Fibroblast of lung (primary cell): ENCODE measurements around the gene LRP1-AS. TPM values are rescaled to one million over a fixed set of nuclear protein-coding genes. Genes with fewer than 3 reads are reported as not detected.
A peak's percentile ranks its signal among the peaks of the same experiment; 100 is the strongest.

Experiments
- DNase-seq, 2 donors: peaks; one replicate each; pipeline versions ENCODE4 v3.0.0 to v3.0.0-alpha.2; 2010; ENCODE audit warnings: low read depth in 2 of 2
- H2AFZ ChIP-seq: 2 replicates; pipeline ENCODE4 v1.5.1; 2012; ENCODE audit warnings: low read length, control low read depth, inconsistent platforms
- H3K27ac ChIP-seq: 2 replicates; pipeline ENCODE4 v1.5.1; 2011; ENCODE audit warnings: low read length, control low read depth; ENCODE audit not compliant: insufficient read depth
- H3K27me3 ChIP-seq: 2 replicates; pipeline ENCODE4 v1.5.1; 2011; ENCODE audit warnings: mild to moderate bottlenecking, low read length; ENCODE audit not compliant: control insufficient read depth, insufficient read depth
- H3K36me3 ChIP-seq: 2 replicates; pipeline ENCODE4 v1.5.1; 2011; ENCODE audit warnings: low read length; ENCODE audit not compliant: control insufficient read depth, insufficient read depth
- H3K4me1 ChIP-seq: 2 replicates; pipeline ENCODE4 v1.5.1; 2011; ENCODE audit warnings: low read length; ENCODE audit not compliant: control insufficient read depth, insufficient read depth; ENCODE audit errors: extremely low read depth
- H3K4me2 ChIP-seq: 2 replicates; pipeline ENCODE4 v1.5.1; 2011; ENCODE audit warnings: low read length, control low read depth; ENCODE audit not compliant: insufficient read depth; ENCODE audit errors: extremely low read depth
- H3K4me3 ChIP-seq, 4 experiments: fragments of 200-600 bp in 1 of 4; sonication (generic) in 1 of 4; replicated peaks in 1 of 4; 2 replicates each; pipeline ENCODE4 v1.5.1; 2011 to 2016; ENCODE audit warnings: low read length in 4 of 4, low read depth in 3 of 4, mild to moderate bottlenecking in 3 of 4, control low read depth in 2 of 4, inconsistent platforms in 1 of 4, mixed read lengths in 1 of 4; ENCODE audit not compliant: insufficient read depth in 1 of 4; ENCODE audit errors: control extremely low read depth in 1 of 4
- H3K79me2 ChIP-seq: 2 replicates; pipeline ENCODE4 v1.5.1; 2012; ENCODE audit warnings: mild to moderate bottlenecking, low read length, inconsistent platforms; ENCODE audit not compliant: control insufficient read depth, insufficient read depth
- H3K9ac ChIP-seq: 2 replicates; pipeline ENCODE4 v1.5.1; 2011; ENCODE audit warnings: mild to moderate bottlenecking, low read length, control low read depth; ENCODE audit not compliant: insufficient read depth
- H3K9me3 ChIP-seq: 2 replicates; pipeline ENCODE4 v1.5.1; 2012; ENCODE audit warnings: low read depth, low read length; ENCODE audit not compliant: control insufficient read depth, insufficient read depth
- H4K20me1 ChIP-seq: 2 replicates; pipeline ENCODE4 v1.5.1; 2011; ENCODE audit warnings: low read length; ENCODE audit not compliant: control insufficient read depth, insufficient read depth; ENCODE audit errors: extremely low read depth
- CTCF ChIP-seq, 2 donors: IDR thresholded peaks in 1 of 2; conservative IDR thresholded peaks in 1 of 2; 1 replicate in 1 of 2; 2 replicates in 1 of 2; pipeline ENCODE4 v1.5.1; 2011 to 2012; ENCODE audit warnings: low read length in 2 of 2, control low read depth in 1 of 2, inconsistent platforms in 1 of 2, low read depth in 1 of 2, mild to moderate bottlenecking in 1 of 2
- EZH2 ChIP-seq: IDR thresholded peaks from 2 replicates; pipeline ENCODE4 v1.5.1; 2012; ENCODE audit warnings: low read length, control low read depth, mild to moderate bottlenecking; ENCODE audit errors: missing control alignments
- polyA minus RNA-seq: library from RNA; depleted of rRNA, polyadenylated mRNA; stranded (reverse); fragments of >200 nt; gene quantifications from 2 replicates; pipeline ENCODE4 v1.2.3, GENCODE V29; 2011; ENCODE audit warnings: low replicate concordance
- polyA plus RNA-seq, 2 donors: library from polyadenylated mRNA; depleted of rRNA in 1 of 2; stranded (reverse) in 1 of 2; unstranded in 1 of 2; fragments of >200 nt; gene quantifications; 2 replicates each; pipeline ENCODE4 v1.2.1, GENCODE V29; 2011 to 2012; ENCODE audit warnings: missing spikeins in 1 of 2
- total RNA-seq: library from RNA; depleted of rRNA; stranded (reverse); fragments of >200 nt; gene quantifications from 2 replicates; pipeline ENCODE4 v1.2.1, GENCODE V29; 2014

Gene LRP1-AS
- total RNA-seq (not detected in 2 replicates), polyA plus RNA-seq (not detected in 2 replicates), polyA minus RNA-seq (not detected in 2 replicates)
- not detected in 2 replicates for polyA plus RNA-seq (2012)

GRCh38 chr12:57146961-57147944, at the start of gene LRP1-AS:
TSS of gene LRP1-AS (minus strand) at chr12:57147619.
- H3K4me3 ChIP-seq: peak within 1 kb of the TSS in 1 of 4 experiments; percentile 2

GRCh38 chr12:57196956-57197355, 49.5 kb upstream of the LRP1-AS start:
- H3K4me3 ChIP-seq: no peak overlapping the region
- H3K4me1 ChIP-seq: no peaks in the 10 kb centered on the region
- DNase-seq: no peak
- no peaks in the 10 kb centered on the region for H3K9me3 ChIP-seq
- no peaks in the 10 kb centered on the region for H3K27me3 ChIP-seq
- TF ChIP-seq EZH2 (no peak), CTCF (conservative IDR thresholded peaks at IDR 0.05 in 1 of 2, IDR thresholded peaks at IDR 0.05 in 1 of 2; ENCODE audit: low read depth in 1 of 2, low read length in 2 of 2) (no peak)
- H3K79me2 ChIP-seq: no peaks in the 10 kb centered on the region
- H3K27ac ChIP-seq: no peak overlapping the region
- peaks cover 89% of the 10 kb centered on the region for H3K36me3 ChIP-seq
- no peak overlapping the region for H3K9ac ChIP-seq
- no peak overlapping the region for H3K4me2 ChIP-seq
- H4K20me1 ChIP-seq: no peaks in the 10 kb centered on the region
- H2AFZ ChIP-seq: no peak overlapping the region

More at GRCh38 chr12:57146961-57147944, at the start of gene LRP1-AS:
- peak within 1 kb of the TSS; percentile 46 for H3K4me2 ChIP-seq
- peaks cover 38% of the 10 kb centered on the region for H3K79me2 ChIP-seq
- DNase-seq: peak in 1 of 2 donors; percentile 54
- peaks cover 63% of the 10 kb centered on the region for H3K4me1 ChIP-seq
- peak within 1 kb of the TSS; percentile 93 for H3K27ac ChIP-seq
- H3K27me3 ChIP-seq: no peaks in the 10 kb centered on the region
- no peak within 1 kb of the TSS for H2AFZ ChIP-seq
- TF ChIP-seq EZH2 (no peak), CTCF (conservative IDR thresholded peaks at IDR 0.05 in 1 of 2, IDR thresholded peaks at IDR 0.05 in 1 of 2; ENCODE audit: low read depth in 1 of 2, low read length in 2 of 2) (no peak)
- H4K20me1 ChIP-seq: no peaks in the 10 kb centered on the region
- no peak within 1 kb of the TSS for H3K9ac ChIP-seq
- H3K36me3 ChIP-seq: peaks cover 38% of the 10 kb centered on the region
- H3K9me3 ChIP-seq: no peaks in the 10 kb centered on the region

GRCh38 chr12:57196439-57196838, 49.0 kb upstream of the LRP1-AS start:
- Histone ChIP-seq H4K20me1 (no peaks in the 10 kb centered on the region), H3K27me3 (no peaks in the 10 kb centered on the region)

More at GRCh38 chr12:57196439-57196838, 49.0 kb upstream of the LRP1-AS start:
- H3K27ac ChIP-seq: no peak overlapping the region
- TF ChIP-seq CTCF (conservative IDR thresholded peaks at IDR 0.05 in 1 of 2, IDR thresholded peaks at IDR 0.05 in 1 of 2; ENCODE audit: low read depth in 1 of 2, low read length in 2 of 2) (no peak), EZH2 (no peak)
- H3K4me2 ChIP-seq: no peak overlapping the region
- no peak overlapping the region for H3K9ac ChIP-seq
- no peaks in the 10 kb centered on the region for H3K79me2 ChIP-seq
- no peak for DNase-seq
- peaks cover 89% of the 10 kb centered on the region for H3K36me3 ChIP-seq
- H3K9me3 ChIP-seq: no peaks in the 10 kb centered on the region
- H3K4me3 ChIP-seq: no peak overlapping the region
- H3K4me1 ChIP-seq: no peaks in the 10 kb centered on the region
- no peak overlapping the region for H2AFZ ChIP-seq
